ENCODE results near the gene ITGB6. TPM values are rescaled to one million over a fixed set of nuclear protein-coding genes. Genes with fewer than 3 reads are reported as not detected.

Gene ITGB6
- total and polyA plus RNA-seq, 2 of the 4 experiments (the other 2 are of a cell fraction) = under 0.01 TPM; not detected in 1

DNA sequence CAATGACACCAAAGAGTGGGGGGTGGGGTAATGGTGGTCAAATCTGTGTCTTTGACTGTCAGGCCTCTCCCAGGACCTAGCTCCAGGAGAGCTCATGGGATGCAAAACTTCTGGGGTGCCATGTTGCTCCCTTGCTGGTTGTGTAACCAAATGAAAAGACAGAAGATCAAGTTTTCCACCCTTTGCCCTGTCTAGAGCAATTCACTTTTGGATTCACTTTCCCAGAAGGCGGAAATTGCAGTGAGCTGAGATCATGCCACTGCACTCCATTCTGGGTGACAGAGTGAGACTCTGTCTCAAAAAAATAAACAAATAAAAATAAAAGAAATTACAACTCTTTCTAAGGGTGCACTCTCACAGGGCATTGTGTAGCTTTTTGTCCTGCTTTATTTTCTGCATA, 102.7 kb downstream of the ITGB6 start:
- WGBS, 2 experiments (ENCODE audit: extremely low coverage in 2 of 2, insufficient read length in 1 of 2) = no CpG with 5 or more reads among the region's 1 CpG
- H4K91ac ChIP-seq (ENCODE audit: insufficient read depth, low read depth, low read length) = no peak overlapping the region
- H2AFZ ChIP-seq (replicated peaks; ENCODE audit: low read length, poor library complexity) = no peak overlapping the region
- in situ Hi-C loops (cut with MboI; ENCODE audit: low sequenced_read_pairs) (no loop called here), intact Hi-C loops (cut with micrococcal nuclease) (no loop called here), dilution Hi-C loops (cut with HindIII; ENCODE audit: low sequenced_read_pairs, unreplicated experiment) (no loop called here)
- H3K4ac ChIP-seq (ENCODE audit: low read depth, low read length) = no peak overlapping the region
- no peak overlapping the region for H3K9ac ChIP-seq (ENCODE audit: low read depth, low read length)
- no peaks in the 10 kb centered on the region for H3K4me1 ChIP-seq (ENCODE audit: control insufficient read depth, insufficient read depth, low read length)
- H3K23ac ChIP-seq (ENCODE audit: low read depth, low read length) = no peak overlapping the region
- no TSS peak for BruUV-seq (replicated peaks)
- no peaks in the 10 kb centered on the region for H3K79me1 ChIP-seq (ENCODE audit: low read depth in 1 of 2, low read length in 2 of 2)
- no peak overlapping the region for H4K8ac ChIP-seq (ENCODE audit: low read depth in 2 of 2, low read length in 2 of 2)
- no peak overlapping the region for H3K14ac ChIP-seq (replicated peaks; ENCODE audit: low read depth, low read length)
- DNase-seq (no peak), ATAC-seq (ENCODE audit: low read depth) (no peak)
- H4K20me1 ChIP-seq (ENCODE audit: insufficient read depth, low read length) = no peaks in the 10 kb centered on the region
- H2AK5ac ChIP-seq (ENCODE audit: low read depth, low read length) = no peak overlapping the region
- H3K27me3 ChIP-seq (ENCODE audit: control insufficient read depth, insufficient read depth, low read length) = no peaks in the 10 kb centered on the region
- no peaks in the 10 kb centered on the region; the same call in 1 of the 2 replicates for H3K9me3 ChIP-seq (ENCODE audit: control insufficient read depth, insufficient read depth, low read length)
- H3K4me3 ChIP-seq (ENCODE audit: insufficient read depth, low read depth, low read length) = no peak overlapping the region
- no peak overlapping the region for H2BK20ac ChIP-seq (ENCODE audit: low read depth, low read length)
- no peak overlapping the region for H2AK9ac ChIP-seq (replicated peaks; ENCODE audit: low read depth, low read length, poor library complexity)
- H3K18ac ChIP-seq (ENCODE audit: low read depth, low read length) = no peak overlapping the region
- ChIA-PET CTCF (interaction anchor here (1.4 kb wide), 1 partner anchor 13 kb away, joined by 7 read pairs; no protein-coding TSS in a partner anchor), POLR2A (ENCODE audit: unreplicated experiment) (no interaction called here)
- H3K27ac ChIP-seq (ENCODE audit: insufficient read depth, low read length) = no peak overlapping the region
- no peak overlapping the region for H3K4me2 ChIP-seq (ENCODE audit: low read depth, low read length)
- H3K56ac ChIP-seq (ENCODE audit: extremely low read depth, insufficient read depth, low read length) = no peak overlapping the region
- no peak overlapping the region for H2BK120ac ChIP-seq (ENCODE audit: low read depth, low read length)
- TF ChIP-seq RFX5 (IDR thresholded peaks at IDR 0.05; ENCODE audit: low read depth, low read length) = no peak
- TF ChIP-seq, protein P1, sequence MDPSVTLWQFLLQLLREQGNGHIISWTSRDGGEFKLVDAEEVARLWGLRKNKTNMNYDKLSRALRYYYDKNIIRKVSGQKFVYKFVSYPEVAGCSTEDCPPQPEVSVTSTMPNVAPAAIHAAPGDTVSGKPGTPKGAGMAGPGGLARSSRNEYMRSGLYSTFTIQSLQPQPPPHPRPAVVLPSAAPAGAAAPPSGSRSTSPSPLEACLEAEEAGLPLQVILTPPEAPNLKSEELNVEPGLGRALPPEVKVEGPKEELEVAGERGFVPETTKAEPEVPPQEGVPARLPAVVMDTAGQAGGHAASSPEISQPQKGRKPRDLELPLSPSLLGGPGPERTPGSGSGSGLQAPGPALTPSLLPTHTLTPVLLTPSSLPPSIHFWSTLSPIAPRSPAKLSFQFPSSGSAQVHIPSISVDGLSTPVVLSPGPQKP (IDR thresholded peaks at IDR 0.05; ENCODE audit: borderline replicate concordance, low read depth, low read length) = no peak
- no peak for TF ChIP-seq RCOR1 (IDR thresholded peaks at IDR 0.05; ENCODE audit: insufficient replicate concordance, low read length)
- no peak for TF ChIP-seq FOS (IDR thresholded peaks at IDR 0.05; ENCODE audit: low read depth, low read length)
- TF ChIP-seq, protein P2, sequence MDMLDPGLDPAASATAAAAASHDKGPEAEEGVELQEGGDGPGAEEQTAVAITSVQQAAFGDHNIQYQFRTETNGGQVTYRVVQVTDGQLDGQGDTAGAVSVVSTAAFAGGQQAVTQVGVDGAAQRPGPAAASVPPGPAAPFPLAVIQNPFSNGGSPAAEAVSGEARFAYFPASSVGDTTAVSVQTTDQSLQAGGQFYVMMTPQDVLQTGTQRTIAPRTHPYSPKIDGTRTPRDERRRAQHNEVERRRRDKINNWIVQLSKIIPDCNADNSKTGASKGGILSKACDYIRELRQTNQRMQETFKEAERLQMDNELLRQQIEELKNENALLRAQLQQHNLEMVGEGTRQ (IDR thresholded peaks at IDR 0.05; ENCODE audit: low read depth, low read length) = no peak
- no peak for TF ChIP-seq RAD21 (IDR thresholded peaks at IDR 0.05; ENCODE audit: low read length)
- TF ChIP-seq CHD1 (IDR thresholded peaks at IDR 0.05; ENCODE audit: low read depth, low read length) = no peak
- TF ChIP-seq SMC3 (IDR thresholded peaks at IDR 0.05; ENCODE audit: low read depth, low read length) = no peak
- TF ChIP-seq NFE2L2 (IDR thresholded peaks at IDR 0.05; ENCODE audit: low read depth, low read length) = no peak
- TF ChIP-seq MAZ (IDR thresholded peaks at IDR 0.05; ENCODE audit: borderline replicate concordance, low read depth, low read length) = no peak
- no peak for TF ChIP-seq MAFK (IDR thresholded peaks at IDR 0.05; ENCODE audit: low read depth, low read length)
- TF ChIP-seq, protein P3, sequence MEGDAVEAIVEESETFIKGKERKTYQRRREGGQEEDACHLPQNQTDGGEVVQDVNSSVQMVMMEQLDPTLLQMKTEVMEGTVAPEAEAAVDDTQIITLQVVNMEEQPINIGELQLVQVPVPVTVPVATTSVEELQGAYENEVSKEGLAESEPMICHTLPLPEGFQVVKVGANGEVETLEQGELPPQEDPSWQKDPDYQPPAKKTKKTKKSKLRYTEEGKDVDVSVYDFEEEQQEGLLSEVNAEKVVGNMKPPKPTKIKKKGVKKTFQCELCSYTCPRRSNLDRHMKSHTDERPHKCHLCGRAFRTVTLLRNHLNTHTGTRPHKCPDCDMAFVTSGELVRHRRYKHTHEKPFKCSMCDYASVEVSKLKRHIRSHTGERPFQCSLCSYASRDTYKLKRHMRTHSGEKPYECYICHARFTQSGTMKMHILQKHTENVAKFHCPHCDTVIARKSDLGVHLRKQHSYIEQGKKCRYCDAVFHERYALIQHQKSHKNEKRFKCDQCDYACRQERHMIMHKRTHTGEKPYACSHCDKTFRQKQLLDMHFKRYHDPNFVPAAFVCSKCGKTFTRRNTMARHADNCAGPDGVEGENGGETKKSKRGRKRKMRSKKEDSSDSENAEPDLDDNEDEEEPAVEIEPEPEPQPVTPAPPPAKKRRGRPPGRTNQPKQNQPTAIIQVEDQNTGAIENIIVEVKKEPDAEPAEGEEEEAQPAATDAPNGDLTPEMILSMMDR (conservative IDR thresholded peaks at IDR 0.05; ENCODE audit: low read depth, low read length) = no peak
- no peak for TF ChIP-seq CEBPB (IDR thresholded peaks at IDR 0.05; ENCODE audit: low read depth, low read length)
- no peak for TF ChIP-seq BHLHE40 (IDR thresholded peaks at IDR 0.05; ENCODE audit: low read depth, low read length)
- no peak overlapping the region for H4K5ac ChIP-seq (ENCODE audit: low read depth, low read length)
- no peaks in the 10 kb centered on the region for H3K36me3 ChIP-seq (ENCODE audit: control insufficient read depth, insufficient read depth, low read length)
- H2BK15ac ChIP-seq (ENCODE audit: low read depth, low read length) = no peak overlapping the region
- no peak overlapping the region for H2BK5ac ChIP-seq (ENCODE audit: low read depth, low read length, poor library complexity, severe bottlenecking)
- H3K9me1 ChIP-seq (ENCODE audit: insufficient read depth, low read length) = no peaks in the 10 kb centered on the region
